Measurements from ENCODE around the gene AGAP3.

Gene AGAP3

DNA sequence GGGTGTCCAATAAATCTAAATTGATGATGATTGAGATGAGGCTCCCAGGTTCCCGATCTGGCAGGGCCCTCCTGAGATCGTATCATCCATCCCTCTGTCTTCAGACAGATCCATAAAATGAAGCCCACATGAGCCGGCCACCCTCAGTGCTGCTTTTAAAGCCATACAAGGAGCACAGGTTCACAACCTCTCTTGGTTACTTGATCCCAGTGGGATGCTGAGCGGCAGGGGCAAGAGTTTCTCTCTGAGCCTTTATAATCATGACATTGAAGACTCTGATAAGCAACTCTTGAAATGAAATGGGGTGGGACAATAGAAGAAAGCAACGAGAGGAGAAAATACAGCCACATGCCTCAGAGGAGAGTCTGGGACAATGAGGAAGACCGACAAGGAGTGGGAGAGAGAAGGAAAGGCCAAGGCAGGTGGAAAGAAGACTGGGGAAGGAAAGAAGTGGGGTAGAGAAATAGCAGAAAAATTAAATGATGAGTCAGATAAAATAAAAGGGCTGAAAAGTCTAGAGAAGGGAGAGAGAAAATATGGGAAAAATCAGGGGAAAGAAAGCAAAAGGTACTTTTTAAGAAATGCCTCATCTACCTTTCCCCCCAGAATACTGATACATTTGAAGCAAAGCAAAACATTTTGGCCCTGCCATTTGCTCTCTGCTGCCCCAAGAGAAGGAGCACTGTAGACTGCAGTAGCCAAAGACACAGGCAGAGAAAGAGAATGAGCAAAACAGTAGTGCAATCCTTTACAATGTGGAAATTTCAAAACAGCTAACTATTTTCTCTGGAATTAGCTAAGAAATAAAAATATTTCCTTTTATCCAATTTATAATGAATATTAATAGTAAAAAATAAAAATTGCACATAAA lies 66.6 kb downstream of the AGAP3 start:
- Histone ChIP-seq H3K9ac (ENCODE audit: low read depth, low read length) (no peak overlapping the region), H3K9me3 (ENCODE audit: control insufficient read depth, insufficient read depth, low read length) (no peaks in the 10 kb centered on the region), H3K36me3 (ENCODE audit: insufficient read depth, low read length) (no peaks in the 10 kb centered on the region), H3K4me1 (ENCODE audit: insufficient read depth, low read length) (0 out of 2 replicates have a peak, but pooled peaks cover 5% of the 10 kb centered on the region)

DNA sequence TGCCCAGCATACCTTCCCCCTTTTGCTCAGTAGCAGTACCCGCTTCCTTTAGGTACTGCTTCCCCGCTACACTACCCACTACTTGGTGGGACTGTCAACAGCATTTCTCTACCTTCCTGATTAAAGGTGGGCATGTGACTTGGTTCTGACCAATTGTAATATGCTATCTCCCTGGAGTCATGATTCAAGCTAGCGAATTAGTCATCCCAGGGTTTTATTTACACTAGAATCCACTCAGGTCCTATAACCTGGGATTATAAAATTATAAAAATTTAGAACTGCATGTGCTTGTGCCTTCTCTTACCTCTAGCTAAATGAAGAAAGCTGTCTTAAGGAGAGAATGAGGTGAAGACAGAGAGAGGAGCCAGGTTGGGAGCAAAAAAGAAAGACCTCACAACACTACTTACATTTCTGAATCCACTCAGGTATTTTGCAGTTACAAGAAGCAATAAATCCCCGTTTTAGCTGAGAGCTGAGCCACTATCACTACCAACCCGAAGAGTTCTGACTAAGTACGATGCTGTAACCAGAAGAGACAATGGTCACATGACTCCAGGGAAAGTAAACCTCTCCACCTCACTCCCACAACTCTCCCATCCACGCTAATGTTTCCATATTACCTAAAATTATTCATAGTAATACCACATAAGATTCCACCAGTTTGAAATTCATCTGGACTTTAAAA lies 71.5 kb downstream of the AGAP3 start:
- Histone ChIP-seq H3K4me1 (ENCODE audit: insufficient read depth, low read length) (0 out of 2 replicates have a peak, but pooled peaks cover 5% of the 10 kb centered on the region), H3K9me3 (ENCODE audit: control insufficient read depth, insufficient read depth, low read length) (no peaks in the 10 kb centered on the region), H3K36me3 (ENCODE audit: insufficient read depth, low read length) (no peaks in the 10 kb centered on the region), H3K9ac (ENCODE audit: low read depth, low read length) (no peak overlapping the region)

DNA sequence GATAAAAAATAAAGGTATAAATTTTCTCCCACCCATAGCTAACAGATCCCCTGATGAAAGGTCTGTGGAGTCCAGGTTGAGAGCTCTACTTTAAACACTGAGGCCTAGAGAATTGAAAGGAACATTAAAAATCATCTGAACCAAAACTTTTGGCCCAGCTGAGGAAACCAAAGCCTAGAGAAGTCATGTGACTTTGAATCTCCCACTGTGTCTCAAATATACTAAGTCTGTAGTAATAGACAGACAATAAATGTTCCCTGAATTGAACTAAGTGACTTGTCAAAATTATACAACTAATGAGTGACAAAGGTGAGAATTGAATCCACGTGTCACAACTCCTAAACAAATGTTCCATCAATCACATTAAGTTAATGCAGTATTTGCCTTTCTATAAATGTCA lies 75.5 kb downstream of the AGAP3 start:
- H3K4me1 ChIP-seq (ENCODE audit: insufficient read depth, low read length), result 0 out of 2 replicates have a peak, but pooled peaks cover 5% of the 10 kb centered on the region
- H3K9me3 ChIP-seq (ENCODE audit: control insufficient read depth, insufficient read depth, low read length), result no peaks in the 10 kb centered on the region
- H3K9ac ChIP-seq (ENCODE audit: low read depth, low read length), result no peak overlapping the region
- no peaks in the 10 kb centered on the region for H3K36me3 ChIP-seq (ENCODE audit: insufficient read depth, low read length)

DNA sequence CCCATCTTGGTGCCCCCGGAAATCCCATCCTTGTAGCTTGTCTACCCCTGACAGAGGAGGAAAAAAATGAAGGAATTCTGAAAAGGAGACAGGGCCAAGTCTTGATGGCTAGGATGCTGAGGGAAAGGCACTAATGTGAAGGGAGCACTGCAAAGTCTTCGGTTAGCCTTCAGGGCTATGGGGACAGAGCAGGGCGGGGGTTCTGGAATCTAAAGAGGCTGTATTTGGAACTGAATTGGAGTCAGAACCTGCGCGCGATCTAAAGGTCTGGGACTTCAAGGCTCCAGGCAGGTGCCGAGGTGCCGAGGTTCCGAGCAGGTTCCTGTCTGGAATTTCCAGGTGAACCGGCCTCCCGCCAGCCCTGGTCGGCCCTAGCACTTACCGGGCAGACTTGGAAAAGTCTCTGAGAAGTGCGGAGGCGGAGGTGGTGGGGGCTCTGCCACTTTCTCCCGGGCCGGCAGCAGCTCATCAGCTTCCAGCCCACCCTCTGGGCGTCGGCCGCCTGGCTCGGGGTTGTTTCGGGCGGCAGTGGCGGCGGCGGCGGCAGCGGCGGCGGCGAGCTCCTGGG lies 80.4 kb downstream of the AGAP3 start:
- peak overlapping the region; percentile 54 for H3K9ac ChIP-seq (ENCODE audit: low read depth, low read length)
- H3K9me3 ChIP-seq (ENCODE audit: control insufficient read depth, insufficient read depth, low read length), result no peaks in the 10 kb centered on the region
- no peaks in the 10 kb centered on the region for H3K36me3 ChIP-seq (ENCODE audit: insufficient read depth, low read length)
- H3K4me1 ChIP-seq (ENCODE audit: insufficient read depth, low read length), result no peaks in the 10 kb centered on the region

DNA sequence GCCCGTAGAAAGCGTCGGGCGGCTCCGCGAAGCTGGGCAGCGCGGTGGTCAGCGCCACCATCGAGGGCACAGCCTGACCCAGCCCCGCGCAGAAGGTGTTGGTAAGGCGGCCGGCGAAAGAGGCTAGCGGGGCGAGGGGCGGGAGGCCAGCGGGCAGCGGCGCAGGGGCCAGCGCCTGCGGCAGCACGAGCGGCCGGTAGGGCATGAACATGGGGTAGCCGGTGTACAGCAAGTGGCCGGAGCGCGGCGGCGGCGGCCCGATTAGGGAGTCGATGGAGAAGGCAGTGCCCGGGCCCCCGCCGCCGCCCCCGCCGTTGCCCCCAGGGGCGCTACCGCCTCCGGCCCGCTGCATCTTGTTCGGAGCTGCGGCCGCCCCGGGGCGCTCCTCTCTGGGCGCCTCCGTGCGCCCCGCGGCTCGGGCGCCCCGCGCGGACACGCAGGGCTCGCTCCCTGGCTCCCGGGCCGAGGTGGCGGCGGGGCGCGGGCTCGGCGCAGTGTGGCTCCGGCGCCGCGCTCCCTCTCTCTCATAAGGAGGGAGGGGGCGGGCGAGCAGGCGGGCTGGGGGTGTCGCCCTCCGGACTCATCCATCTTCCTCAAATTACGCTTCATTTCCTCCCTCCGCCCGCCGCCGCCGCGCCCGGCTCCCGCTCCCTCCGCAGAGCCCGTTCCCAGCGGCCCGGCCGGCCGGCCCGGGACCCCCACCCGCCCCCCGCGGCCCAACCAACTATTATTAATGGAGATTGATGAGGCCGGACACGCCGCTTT lies 81.1 kb downstream of the AGAP3 start, which contains the start of gene GBX1:
TSS of gene GBX1 (minus strand) at position 498 of the 765 bp plus-strand sequence. CDS start at position 352, 146 bp downstream.
- no peaks in the 10 kb centered on the region for H3K4me1 ChIP-seq (ENCODE audit: insufficient read depth, low read length)
- H3K9ac ChIP-seq (ENCODE audit: low read depth, low read length), result peak within 1 kb of the TSS; percentile 54
- no peaks in the 10 kb centered on the region for H3K9me3 ChIP-seq (ENCODE audit: control insufficient read depth, insufficient read depth, low read length)
- H3K36me3 ChIP-seq (ENCODE audit: insufficient read depth, low read length), result no peaks in the 10 kb centered on the region

DNA sequence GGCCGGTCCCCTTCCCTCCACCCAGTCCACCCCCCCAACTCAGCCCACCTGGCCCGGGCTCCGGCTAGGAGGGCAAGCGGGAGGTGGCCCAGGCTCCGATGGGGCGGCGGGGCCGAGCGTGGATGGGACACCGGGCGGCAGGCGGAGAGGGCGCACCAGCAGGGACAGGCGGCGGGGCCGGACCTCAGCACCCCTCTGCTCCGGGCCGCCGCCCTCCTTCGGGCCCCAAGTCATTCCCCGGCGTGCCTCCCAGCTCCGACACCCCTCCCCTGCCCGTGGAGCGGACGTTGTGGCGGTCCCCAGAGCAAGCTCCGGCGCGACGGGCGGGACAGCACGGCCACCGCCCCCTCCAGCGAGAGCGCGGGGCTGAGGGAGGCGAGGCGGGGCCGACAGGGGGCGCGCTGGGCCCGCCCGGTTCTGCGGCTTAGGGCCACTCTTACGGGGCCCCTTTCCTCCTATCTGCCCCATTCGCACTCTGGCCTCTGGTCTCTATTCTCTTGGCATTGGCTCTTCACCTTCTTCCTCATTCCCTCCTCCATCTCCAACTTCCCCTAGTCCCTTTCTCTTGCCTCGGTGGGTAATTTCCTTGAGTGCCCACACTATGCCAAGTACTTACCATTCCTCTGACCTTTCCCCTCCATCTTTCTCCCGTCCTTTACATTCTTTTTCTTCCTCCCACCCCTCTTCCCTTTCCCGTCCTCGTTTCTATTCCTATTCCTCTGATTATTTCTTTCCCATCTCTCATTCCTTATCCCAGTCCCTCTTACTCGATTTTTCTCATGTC lies 81.9 kb downstream of the AGAP3 start:
- Histone ChIP-seq H3K9me3 (ENCODE audit: control insufficient read depth, insufficient read depth, low read length) (no peaks in the 10 kb centered on the region; the same call in 1 of the 2 replicates), H3K36me3 (ENCODE audit: insufficient read depth, low read length) (no peaks in the 10 kb centered on the region), H3K4me1 (ENCODE audit: insufficient read depth, low read length) (no peaks in the 10 kb centered on the region), H3K9ac (ENCODE audit: low read depth, low read length) (peak overlapping the region; percentile 54; the same call in 1 of the 2 replicates)

DNA sequence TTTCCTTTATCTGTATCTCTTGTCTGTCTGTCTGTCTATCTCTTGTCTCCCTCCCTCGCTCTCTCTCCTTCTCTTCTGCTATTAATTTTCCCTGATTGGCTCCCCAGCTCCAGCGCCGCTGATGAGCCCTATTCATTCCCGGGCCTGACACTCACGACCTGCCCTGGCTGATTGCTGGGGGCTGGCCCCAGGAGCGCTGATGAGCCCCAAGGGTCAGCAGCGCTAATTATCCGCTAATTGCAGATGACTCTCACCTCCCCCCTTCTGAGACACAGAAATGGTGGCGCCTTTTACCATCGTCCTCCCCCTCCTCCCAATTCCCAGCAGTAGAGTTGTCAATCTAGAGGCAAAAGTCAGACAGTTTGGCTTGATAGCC lies 82.5 kb downstream of the AGAP3 start:
- peak overlapping the region; percentile 54; the same call in 1 of the 2 replicates for H3K9ac ChIP-seq (ENCODE audit: low read depth, low read length)

DNA sequence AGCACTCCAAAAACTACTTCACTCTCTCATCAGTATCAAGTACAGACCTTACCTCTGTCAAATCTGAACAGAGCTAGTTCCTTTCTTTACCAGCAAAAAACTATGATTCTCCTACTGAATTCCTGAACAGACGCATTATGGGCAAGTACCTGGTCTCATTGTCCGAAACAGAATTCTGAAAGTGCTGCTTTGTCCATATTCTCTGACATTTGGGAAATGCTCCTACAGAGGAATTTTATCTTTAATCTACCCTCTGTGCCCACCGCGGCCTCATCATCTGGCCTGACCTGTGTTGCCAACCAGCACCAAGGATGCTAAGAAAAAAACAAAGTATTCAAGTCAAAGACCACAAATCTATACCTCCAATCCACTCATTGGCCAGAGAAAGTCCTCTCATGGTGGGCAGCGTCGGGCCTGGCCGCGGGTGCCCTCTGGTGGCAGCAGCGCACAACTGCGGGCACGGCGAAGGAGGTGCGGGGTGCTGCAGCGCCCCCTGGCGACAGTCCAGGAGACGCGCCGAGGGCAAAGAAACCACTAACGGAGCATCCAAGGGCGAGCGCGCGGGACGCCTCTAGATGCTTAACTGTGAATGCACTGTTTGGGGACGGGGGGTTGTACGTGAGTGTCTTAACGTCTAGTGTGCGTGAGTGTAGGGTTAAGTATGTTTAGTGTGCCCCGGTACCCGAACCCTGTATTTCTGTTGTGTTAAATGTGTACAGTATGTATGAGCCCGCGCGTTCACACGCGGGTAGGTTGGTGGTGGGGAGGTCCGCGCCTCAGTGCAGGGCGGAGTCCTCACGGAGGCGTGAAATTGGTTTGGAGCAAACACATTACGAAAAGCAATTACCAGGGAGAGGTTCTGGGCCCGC lies 86.2 kb downstream of the AGAP3 start:
- no peak overlapping the region for H3K9ac ChIP-seq (ENCODE audit: low read depth, low read length)
- no peaks in the 10 kb centered on the region; the same call in 1 of the 2 replicates for H3K9me3 ChIP-seq (ENCODE audit: control insufficient read depth, insufficient read depth, low read length)
- no peaks in the 10 kb centered on the region for H3K36me3 ChIP-seq (ENCODE audit: insufficient read depth, low read length)
- H3K4me1 ChIP-seq (ENCODE audit: insufficient read depth, low read length), result no peaks in the 10 kb centered on the region

More for the DNA sequence above, 82.5 kb downstream of the AGAP3 start:
- H3K36me3 ChIP-seq (ENCODE audit: insufficient read depth, low read length), result no peaks in the 10 kb centered on the region
- H3K9me3 ChIP-seq (ENCODE audit: control insufficient read depth, insufficient read depth, low read length), result no peaks in the 10 kb centered on the region; the same call in 1 of the 2 replicates
- no peaks in the 10 kb centered on the region for H3K4me1 ChIP-seq (ENCODE audit: insufficient read depth, low read length)

DNA sequence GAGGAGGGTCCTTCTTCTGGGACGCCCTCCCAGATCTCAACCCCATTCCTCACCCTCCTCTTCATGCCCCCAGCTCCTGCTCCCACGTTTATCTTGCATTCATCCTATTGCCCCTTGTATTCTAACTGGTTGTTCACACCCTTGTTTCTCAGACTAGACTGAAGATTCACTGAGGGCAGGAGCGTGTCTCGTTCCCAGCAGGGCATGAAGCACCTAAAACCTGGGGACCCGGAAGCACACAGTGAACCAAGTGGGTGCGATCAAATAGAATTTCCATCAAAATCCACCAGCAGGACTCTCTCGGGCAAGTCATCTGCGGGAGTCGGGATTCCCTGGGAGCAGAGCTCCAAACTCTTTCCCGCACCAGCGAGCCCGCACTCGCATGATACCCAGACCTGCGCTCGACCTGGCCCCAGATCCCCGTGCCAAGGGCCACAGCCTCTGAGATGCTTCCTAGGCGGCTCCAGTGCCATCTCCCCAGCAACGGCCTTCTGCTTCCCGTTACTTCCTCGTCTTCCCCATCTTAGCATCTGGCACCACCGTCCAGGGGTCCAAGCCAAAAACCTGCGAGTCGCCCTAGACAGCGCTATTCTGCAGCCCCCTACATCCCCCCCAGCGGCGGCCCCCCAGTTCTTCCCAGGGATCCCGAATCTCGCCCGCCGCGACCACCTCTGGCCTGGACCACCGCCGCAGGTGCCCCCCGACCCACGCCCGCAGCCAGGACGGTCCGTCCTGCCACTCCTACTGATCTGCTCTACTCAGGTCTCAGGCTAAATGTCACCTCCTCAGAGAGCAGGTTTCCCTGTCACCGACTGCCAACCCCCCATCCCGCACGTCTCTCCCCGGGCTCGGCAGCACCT lies 87.3 kb downstream of the AGAP3 start:
- Histone ChIP-seq H3K9ac (ENCODE audit: low read depth, low read length) (no peak overlapping the region), H3K9me3 (ENCODE audit: control insufficient read depth, insufficient read depth, low read length) (no peaks in the 10 kb centered on the region; the same call in 1 of the 2 replicates), H3K36me3 (ENCODE audit: insufficient read depth, low read length) (no peaks in the 10 kb centered on the region), H3K4me1 (ENCODE audit: insufficient read depth, low read length) (no peaks in the 10 kb centered on the region)

DNA sequence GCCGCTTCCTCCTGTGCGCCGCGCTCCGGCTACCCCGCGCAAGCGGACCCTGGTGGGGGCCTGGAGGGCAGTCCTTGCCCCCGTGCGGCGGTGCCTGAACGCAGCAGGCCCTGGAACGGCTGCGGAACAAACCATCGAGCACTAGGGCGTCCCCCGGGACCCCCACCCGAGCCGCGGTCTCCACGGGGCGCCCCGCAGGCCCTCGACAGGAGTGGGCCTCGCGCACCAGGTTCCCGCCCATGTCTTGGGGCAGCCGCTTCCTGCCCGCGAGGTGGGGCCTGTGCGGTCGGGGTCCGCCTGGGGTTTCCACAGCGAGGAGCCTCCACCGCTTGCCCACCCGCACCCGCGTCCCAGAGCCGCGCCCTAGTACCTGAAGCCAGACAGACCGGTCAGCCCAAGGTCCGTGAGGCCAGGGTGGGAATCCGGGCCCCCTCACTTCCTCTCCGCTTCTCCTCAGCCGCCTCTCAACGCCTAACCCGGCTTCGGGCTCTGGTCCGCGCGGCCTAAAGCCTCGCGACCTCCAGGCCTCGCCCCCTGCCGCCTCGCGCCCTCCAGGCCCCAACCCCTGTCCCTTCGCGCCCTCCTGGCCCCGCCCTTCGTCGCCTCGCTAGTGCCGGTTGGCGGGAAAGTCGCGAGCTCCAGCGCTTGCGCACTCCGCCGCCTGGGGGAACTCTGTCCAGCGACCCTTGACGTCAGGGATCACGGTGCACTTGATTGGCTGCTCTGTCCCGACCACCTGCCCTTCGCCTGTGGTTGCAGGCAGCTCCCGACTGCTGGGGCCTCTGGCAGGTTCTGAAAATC lies 88.2 kb downstream of the AGAP3 start:
- Histone ChIP-seq H3K9ac (ENCODE audit: low read depth, low read length) (no peak overlapping the region), H3K4me1 (ENCODE audit: insufficient read depth, low read length) (no peaks in the 10 kb centered on the region), H3K36me3 (ENCODE audit: insufficient read depth, low read length) (no peaks in the 10 kb centered on the region), H3K9me3 (ENCODE audit: control insufficient read depth, insufficient read depth, low read length) (no peaks in the 10 kb centered on the region; the same call in 1 of the 2 replicates)

DNA sequence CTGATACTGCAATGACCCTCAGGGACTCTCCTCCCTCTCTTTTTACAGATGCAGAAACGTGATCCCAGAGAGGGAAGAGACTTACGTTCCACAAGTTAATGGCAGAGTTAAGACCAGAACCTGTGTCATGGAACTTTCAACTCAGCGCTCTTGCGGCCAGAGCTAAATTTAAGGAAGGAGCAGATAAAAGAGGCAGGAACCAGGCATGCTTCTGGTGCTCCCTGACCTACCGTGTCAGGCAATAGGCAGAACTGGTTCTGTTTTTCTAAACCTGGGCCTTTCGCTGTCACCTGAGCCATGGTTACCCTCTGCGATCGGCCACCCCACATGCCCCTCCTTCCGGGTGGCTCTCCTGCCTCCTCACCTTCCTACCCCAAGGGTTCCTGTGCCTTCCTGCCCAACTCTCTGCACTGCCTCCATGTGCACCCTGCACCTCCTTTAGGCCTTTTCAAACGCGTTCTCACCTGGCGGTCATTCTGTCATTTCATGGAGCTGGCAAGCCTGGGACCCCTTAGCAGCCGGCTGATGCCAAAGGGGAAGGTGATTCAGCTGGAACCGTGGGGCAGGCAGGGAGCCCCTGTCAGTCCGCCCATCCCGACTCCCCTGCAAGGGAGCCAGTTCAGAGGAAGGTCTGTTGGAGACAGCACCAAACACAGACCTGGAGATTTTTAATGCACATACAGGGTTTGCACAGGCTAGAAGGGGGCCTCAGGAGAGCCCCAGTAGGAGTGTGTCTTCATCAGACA lies 88.9 kb downstream of the AGAP3 start:
- Histone ChIP-seq H3K9me3 (ENCODE audit: control insufficient read depth, insufficient read depth, low read length) (no peaks in the 10 kb centered on the region; the same call in 1 of the 2 replicates), H3K9ac (ENCODE audit: low read depth, low read length) (no peak overlapping the region), H3K36me3 (ENCODE audit: insufficient read depth, low read length) (no peaks in the 10 kb centered on the region), H3K4me1 (ENCODE audit: insufficient read depth, low read length) (no peaks in the 10 kb centered on the region)
